Measurements from ENCODE around the gene LHPP.

DNA sequence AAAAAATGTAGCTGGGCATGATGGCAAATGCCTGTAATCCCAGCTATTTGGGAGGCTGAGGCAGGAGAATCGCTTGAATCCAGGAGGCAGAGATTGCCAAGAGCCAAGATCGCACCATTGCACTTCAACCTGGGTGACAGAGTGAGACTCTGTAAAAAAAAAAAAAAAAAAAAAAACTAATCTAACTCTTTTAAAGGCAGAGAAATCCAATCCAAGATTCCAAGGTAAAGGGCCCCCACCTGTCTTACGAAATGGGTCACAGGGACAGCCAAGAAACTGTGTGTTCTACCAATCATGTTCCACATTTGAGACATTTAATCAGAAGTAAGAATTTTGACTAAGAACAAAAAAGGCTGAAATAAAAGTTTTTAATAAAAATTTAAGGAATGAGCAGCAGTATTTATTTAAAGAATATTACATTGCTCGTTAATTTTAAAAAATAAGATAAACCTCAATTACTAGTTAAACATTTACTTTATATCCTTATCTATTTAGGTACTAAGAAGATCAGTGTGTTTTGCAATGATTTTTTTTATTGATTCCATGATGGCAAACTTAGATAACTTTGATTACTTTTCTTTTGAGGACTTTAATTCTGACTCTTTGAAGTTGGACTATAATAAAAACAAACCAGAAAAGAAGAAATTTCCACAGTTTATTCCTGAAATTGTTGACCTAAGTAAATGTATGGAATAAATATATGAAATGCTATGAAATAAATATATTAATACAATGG, 36.2 kb upstream of the LHPP start:
- TF ChIP-seq, protein P1, sequence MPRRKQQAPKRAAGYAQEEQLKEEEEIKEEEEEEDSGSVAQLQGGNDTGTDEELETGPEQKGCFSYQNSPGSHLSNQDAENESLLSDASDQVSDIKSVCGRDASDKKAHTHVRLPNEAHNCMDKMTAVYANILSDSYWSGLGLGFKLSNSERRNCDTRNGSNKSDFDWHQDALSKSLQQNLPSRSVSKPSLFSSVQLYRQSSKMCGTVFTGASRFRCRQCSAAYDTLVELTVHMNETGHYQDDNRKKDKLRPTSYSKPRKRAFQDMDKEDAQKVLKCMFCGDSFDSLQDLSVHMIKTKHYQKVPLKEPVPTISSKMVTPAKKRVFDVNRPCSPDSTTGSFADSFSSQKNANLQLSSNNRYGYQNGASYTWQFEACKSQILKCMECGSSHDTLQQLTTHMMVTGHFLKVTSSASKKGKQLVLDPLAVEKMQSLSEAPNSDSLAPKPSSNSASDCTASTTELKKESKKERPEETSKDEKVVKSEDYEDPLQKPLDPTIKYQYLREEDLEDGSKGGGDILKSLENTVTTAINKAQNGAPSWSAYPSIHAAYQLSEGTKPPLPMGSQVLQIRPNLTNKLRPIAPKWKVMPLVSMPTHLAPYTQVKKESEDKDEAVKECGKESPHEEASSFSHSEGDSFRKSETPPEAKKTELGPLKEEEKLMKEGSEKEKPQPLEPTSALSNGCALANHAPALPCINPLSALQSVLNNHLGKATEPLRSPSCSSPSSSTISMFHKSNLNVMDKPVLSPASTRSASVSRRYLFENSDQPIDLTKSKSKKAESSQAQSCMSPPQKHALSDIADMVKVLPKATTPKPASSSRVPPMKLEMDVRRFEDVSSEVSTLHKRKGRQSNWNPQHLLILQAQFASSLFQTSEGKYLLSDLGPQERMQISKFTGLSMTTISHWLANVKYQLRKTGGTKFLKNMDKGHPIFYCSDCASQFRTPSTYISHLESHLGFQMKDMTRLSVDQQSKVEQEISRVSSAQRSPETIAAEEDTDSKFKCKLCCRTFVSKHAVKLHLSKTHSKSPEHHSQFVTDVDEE (CRISPR knock-in tag; IDR thresholded peaks at IDR 0.05): no peak
- TF ChIP-seq CSDC2 (CRISPR knock-in tag; IDR thresholded peaks at IDR 0.05): no peak
- no peak for TF ChIP-seq OSR1 (CRISPR knock-in tag; IDR thresholded peaks at IDR 0.05)
- TF ChIP-seq, protein P2, sequence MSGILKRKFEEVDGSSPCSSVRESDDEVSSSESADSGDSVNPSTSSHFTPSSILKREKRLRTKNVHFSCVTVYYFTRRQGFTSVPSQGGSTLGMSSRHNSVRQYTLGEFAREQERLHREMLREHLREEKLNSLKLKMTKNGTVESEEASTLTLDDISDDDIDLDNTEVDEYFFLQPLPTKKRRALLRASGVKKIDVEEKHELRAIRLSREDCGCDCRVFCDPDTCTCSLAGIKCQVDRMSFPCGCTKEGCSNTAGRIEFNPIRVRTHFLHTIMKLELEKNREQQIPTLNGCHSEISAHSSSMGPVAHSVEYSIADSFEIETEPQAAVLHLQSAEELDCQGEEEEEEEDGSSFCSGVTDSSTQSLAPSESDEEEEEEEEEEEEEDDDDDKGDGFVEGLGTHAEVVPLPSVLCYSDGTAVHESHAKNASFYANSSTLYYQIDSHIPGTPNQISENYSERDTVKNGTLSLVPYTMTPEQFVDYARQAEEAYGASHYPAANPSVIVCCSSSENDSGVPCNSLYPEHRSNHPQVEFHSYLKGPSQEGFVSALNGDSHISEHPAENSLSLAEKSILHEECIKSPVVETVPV (CRISPR knock-in tag; IDR thresholded peaks at IDR 0.05): no peak
- no peak for TF ChIP-seq TCF4 (CRISPR knock-in tag; IDR thresholded peaks at IDR 0.05; ENCODE audit: borderline replicate concordance)
- no peak for TF ChIP-seq ARNTL (CRISPR knock-in tag; IDR thresholded peaks at IDR 0.05; ENCODE audit: borderline replicate concordance, low read depth)
- no peak for TF ChIP-seq ISL1 (CRISPR knock-in tag; IDR thresholded peaks at IDR 0.05)
- no peak for TF ChIP-seq ZFP30 (CRISPR knock-in tag; IDR thresholded peaks at IDR 0.05)
- TF ChIP-seq, protein P3, sequence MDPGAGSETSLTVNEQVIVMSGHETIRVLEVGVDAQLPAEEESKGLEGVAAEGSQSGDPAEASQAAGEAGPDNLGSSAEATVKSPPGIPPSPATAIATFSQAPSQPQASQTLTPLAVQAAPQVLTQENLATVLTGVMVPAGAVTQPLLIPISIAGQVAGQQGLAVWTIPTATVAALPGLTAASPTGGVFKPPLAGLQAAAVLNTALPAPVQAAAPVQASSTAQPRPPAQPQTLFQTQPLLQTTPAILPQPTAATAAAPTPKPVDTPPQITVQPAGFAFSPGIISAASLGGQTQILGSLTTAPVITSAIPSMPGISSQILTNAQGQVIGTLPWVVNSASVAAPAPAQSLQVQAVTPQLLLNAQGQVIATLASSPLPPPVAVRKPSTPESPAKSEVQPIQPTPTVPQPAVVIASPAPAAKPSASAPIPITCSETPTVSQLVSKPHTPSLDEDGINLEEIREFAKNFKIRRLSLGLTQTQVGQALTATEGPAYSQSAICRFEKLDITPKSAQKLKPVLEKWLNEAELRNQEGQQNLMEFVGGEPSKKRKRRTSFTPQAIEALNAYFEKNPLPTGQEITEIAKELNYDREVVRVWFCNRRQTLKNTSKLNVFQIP (CRISPR knock-in tag; IDR thresholded peaks at IDR 0.05; ENCODE audit: borderline replicate concordance, low read depth): no peak
- no peak for TF ChIP-seq GLIS3 (CRISPR knock-in tag; IDR thresholded peaks at IDR 0.05)

All from SK-N-SH treated with all-trans-retinoic acid at 6 μM for 48 hours (cell line).